GM23248 (cell line): ENCODE data around the gene TEX261. TPM values are rescaled to one million over a fixed set of nuclear protein-coding genes. Genes with fewer than 3 reads are reported as not detected.

ENCODE experiments used
- DNase-seq: peaks from one replicate; pipeline ENCODE4 v3.0.0-alpha.2; 2015
- H2AFZ ChIP-seq: fragments of 200-600 bp; sonication (generic); 2 replicates; pipeline ENCODE4 v1.6.1; 2016; ENCODE audit warnings: antibody characterized with exemption
- H3F3A ChIP-seq: fragments of 200-600 bp; sonication (generic); 2 replicates; pipeline ENCODE4 v1.6.1; 2016; ENCODE audit warnings: mild to moderate bottlenecking, antibody characterized with exemption, mixed run types; ENCODE audit not compliant: insufficient read depth
- H3K27ac ChIP-seq: fragments of 200-600 bp; sonication (generic); 2 replicates; pipeline ENCODE4 v1.5.1; 2016; ENCODE audit warnings: mild to moderate bottlenecking
- H3K27me3 ChIP-seq: fragments of 200-600 bp; sonication (generic); replicated peaks from 2 replicates; pipeline ENCODE4 v1.6.1; 2016; ENCODE audit warnings: mild to moderate bottlenecking; ENCODE audit not compliant: insufficient read depth
- H3K36me3 ChIP-seq: fragments of 200-600 bp; sonication (generic); 2 replicates; pipeline ENCODE4 v1.6.1; 2016; ENCODE audit warnings: low read depth, mild to moderate bottlenecking
- H3K4me1 ChIP-seq: fragments of 200-600 bp; sonication (generic); 2 replicates; pipeline ENCODE4 v1.6.1; 2016; ENCODE audit warnings: mild to moderate bottlenecking; ENCODE audit not compliant: insufficient read depth
- H3K4me2 ChIP-seq: fragments of 200-600 bp; sonication (generic); one replicate; pipeline ENCODE4 v1.6.1; 2016; ENCODE audit warnings: mild to moderate bottlenecking; ENCODE audit not compliant: unreplicated experiment
- H3K4me3 ChIP-seq: fragments of 200-600 bp; sonication (generic); 2 replicates; pipeline ENCODE4 v1.5.1; 2016; ENCODE audit warnings: mild to moderate bottlenecking
- H3K79me2 ChIP-seq: fragments of 200-600 bp; sonication (generic); 2 replicates; pipeline ENCODE4 v1.6.1; 2016; ENCODE audit warnings: mild to moderate bottlenecking; ENCODE audit not compliant: insufficient read depth
- H3K9ac ChIP-seq: fragments of 200-600 bp; sonication (generic); 2 replicates; pipeline ENCODE4 v1.6.1; 2016; ENCODE audit warnings: mild to moderate bottlenecking
- H3K9me2 ChIP-seq: fragments of 200-600 bp; sonication (generic); 2 replicates; pipeline ENCODE4 v1.6.1; 2016; ENCODE audit warnings: mixed run types, mild to moderate bottlenecking, moderate library complexity; ENCODE audit not compliant: insufficient read depth
- H3K9me3 ChIP-seq: fragments of 200-600 bp; sonication (generic); one replicate; pipeline ENCODE4 v1.6.1; 2017; ENCODE audit warnings: low read depth
- H4K20me1 ChIP-seq: fragments of 200-600 bp; sonication (generic); 2 replicates; pipeline ENCODE4 v1.6.0; 2016; ENCODE audit not compliant: insufficient read depth
- EZH2 ChIP-seq: fragments of 200-600 bp; sonication (generic); IDR thresholded peaks from 2 replicates; pipeline ENCODE4 v1.6.1; 2018; ENCODE audit warnings: antibody characterized with exemption, mild to moderate bottlenecking; ENCODE audit not compliant: insufficient read depth, poor library complexity, severe bottlenecking
- EZH2phosphoT487 ChIP-seq: fragments of 200-600 bp; sonication (generic); IDR thresholded peaks from 2 replicates; pipeline ENCODE4 v1.6.1; 2018; ENCODE audit warnings: antibody characterized with exemption, moderate library complexity, mild to moderate bottlenecking, low read depth; ENCODE audit not compliant: insufficient read depth
- WGBS, 2 experiments: methylation state at CpG; one replicate each; pipeline ENCODE4 v1.1.6; 2015 to 2017; ENCODE audit warnings: low lambda C conversion rate in 2 of 2, low coverage in 1 of 2; ENCODE audit errors: missing lambda C conversion rate in 2 of 2; 5-methylcytosine and 5-hydroxymethylcytosine counted together
- in situ Hi-C: fragments of 300-500 bp; cut with MboI; formaldehyde crosslinking; loops from 2 replicates; pipeline ENCODE4 v1.15.0; 2020
- polyA plus RNA-seq: library from polyadenylated mRNA; unstranded; fragments of >200 nt; fragmentation: Nextera tagmentation; extraction: Ambion mirVana; gene quantifications from 2 replicates; pipeline ENCODE4 v1.2.1, GENCODE V29; 2016
- total RNA-seq: library from RNA; depleted of rRNA; stranded (reverse); fragments of >200 nt; shearing (Covaris generic); gene quantifications from 2 replicates; pipeline ENCODE4 v1.2.3, GENCODE V29; 2014

The TEX261 gene
- total and polyA plus RNA-seq, 2 experiments from 2014 or later = 54.1 to 64.1 TPM

- Histone ChIP-seq H3K9me3 (no peaks in the 10 kb centered on the region), H3K36me3 (peaks cover 6% of the 10 kb centered on the region; the same call in 1 of the 2 replicates), H4K20me1 (no peaks in the 10 kb centered on the region), H3K9ac (no peak overlapping the region), H3K27me3 (no peaks in the 10 kb centered on the region), H3K4me2 (no peak overlapping the region), H3K27ac (no peak overlapping the region), H2AFZ (no peak overlapping the region), H3K9me2 (no peaks in the 10 kb centered on the region), H3K4me3 (no peak overlapping the region), H3F3A (no peaks in the 10 kb centered on the region), H3K79me2 (peaks cover 13% of the 10 kb centered on the region; the same call in 1 of the 2 replicates), H3K4me1 (no peaks in the 10 kb centered on the region)
- in situ Hi-C loops = no loop called here
- WGBS, 2 experiments = 94 to 100% methylated on average over 1 of the region's 1 CpG
- no peak for DNase-seq
- no peak for TF ChIP-seq EZH2phosphoT487
- TF ChIP-seq EZH2 = no peak
Measured at GRCh38 chr2:70985956-70986355, 8.7 kb downstream of the TEX261 start.

- Histone ChIP-seq H3K4me3 (no peak overlapping the region), H3K79me2 (0 out of 2 replicates have a peak, but pooled peaks cover 6% of the 10 kb centered on the region), H3K9me2 (no peaks in the 10 kb centered on the region), H2AFZ (no peak overlapping the region), H3K36me3 (peaks cover 6% of the 10 kb centered on the region; the same call in 1 of the 2 replicates), H3K9me3 (no peaks in the 10 kb centered on the region), H3K9ac (no peak overlapping the region), H3K27me3 (no peaks in the 10 kb centered on the region), H3K27ac (no peak overlapping the region), H3K4me2 (no peak overlapping the region), H3K4me1 (no peaks in the 10 kb centered on the region), H3F3A (no peaks in the 10 kb centered on the region), H4K20me1 (no peaks in the 10 kb centered on the region)
- in situ Hi-C loops = no loop called here
- DNase-seq = no peak
- no peak for TF ChIP-seq EZH2phosphoT487
- no peak for TF ChIP-seq EZH2
- 71 to 87% methylated on average over 4 to 5 of the region's 5 CpGs for WGBS, 2 experiments
Measured at GRCh38 chr2:70985283-70985688, 9.4 kb downstream of the TEX261 start.

DNA sequence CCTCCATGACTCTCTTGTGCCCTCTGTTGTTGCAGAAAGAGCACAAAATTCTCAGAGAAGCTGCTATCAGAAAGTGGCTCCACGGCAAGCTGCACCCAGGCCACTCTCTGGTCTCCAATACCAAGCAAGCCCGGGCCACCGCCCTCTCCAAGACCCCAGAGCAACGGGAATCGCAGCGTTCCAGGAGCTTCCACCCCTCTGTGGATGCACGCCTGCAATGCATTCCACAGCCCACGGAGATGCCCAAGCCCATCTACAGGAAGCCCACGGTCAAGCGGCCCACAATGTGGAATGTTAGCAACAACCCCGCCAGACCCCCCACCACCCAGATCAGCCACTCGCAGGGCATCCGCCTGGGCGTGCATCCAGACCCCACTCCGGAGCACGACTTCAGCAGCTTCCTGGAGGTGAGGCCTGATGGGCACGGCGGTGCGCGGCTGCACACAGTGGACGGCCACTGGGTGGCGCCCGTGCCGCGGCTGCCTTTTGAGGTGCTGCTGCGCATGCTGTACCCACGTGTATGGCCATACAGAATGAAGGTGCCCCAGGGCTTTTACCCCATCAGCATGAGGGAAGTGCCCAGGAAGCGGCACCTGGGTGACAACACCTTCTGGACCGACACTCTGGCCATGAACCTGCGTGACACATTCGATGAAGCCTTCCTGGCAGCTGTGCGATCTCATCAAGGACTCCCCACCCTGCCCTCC, 9.9 kb downstream of the TEX261 start:
- no peak overlapping the region for H3K4me3 ChIP-seq
- no peaks in the 10 kb centered on the region for H3K9me3 ChIP-seq
- no peak overlapping the region for H2AFZ ChIP-seq
- H3K36me3 ChIP-seq = peaks cover 6% of the 10 kb centered on the region; the same call in 1 of the 2 replicates
- H4K20me1 ChIP-seq = no peaks in the 10 kb centered on the region
- H3K4me1 ChIP-seq = no peaks in the 10 kb centered on the region
- 60 to 67% methylated on average over 26 to 32 of the region's 32 CpGs for WGBS, 2 experiments
- H3K27ac ChIP-seq = no peak overlapping the region
- H3F3A ChIP-seq = no peaks in the 10 kb centered on the region
- no peak overlapping the region for H3K4me2 ChIP-seq
- no peaks in the 10 kb centered on the region for H3K27me3 ChIP-seq
- in situ Hi-C loops = no loop called here
- H3K9ac ChIP-seq = no peak overlapping the region
- no peak for TF ChIP-seq EZH2
- TF ChIP-seq EZH2phosphoT487 = no peak
- no peaks in the 10 kb centered on the region for H3K9me2 ChIP-seq
- H3K79me2 ChIP-seq = 0 out of 2 replicates have a peak, but pooled peaks cover under 1% of the 10 kb centered on the region
- peak; percentile 61 for DNase-seq

DNA sequence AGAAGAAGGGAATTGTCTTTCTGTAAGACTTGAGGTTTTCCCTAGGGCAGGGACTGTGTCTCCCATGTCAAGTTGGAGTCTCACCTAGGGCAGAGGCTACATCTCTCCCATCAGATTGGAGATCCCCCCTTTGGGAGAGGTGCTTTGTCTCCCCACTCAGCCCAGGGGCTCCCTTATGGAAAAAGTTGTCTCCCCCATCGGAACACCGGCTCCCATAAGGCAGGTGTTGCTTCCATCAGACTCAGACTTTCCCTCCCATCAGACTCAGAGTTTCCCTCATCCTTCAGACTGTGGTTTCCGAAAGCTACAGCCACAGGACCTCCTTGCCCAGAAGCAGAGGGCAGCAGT, 10.5 kb downstream of the TEX261 start:
- H3K4me1 ChIP-seq = no peaks in the 10 kb centered on the region
- no peak overlapping the region for H3K27ac ChIP-seq
- no peaks in the 10 kb centered on the region for H3K9me2 ChIP-seq
- H3K9ac ChIP-seq = no peak overlapping the region
- in situ Hi-C loops = no loop called here
- H3K4me2 ChIP-seq = no peak overlapping the region
- no peak for DNase-seq
- WGBS, 2 experiments = 63 to 65% methylated on average over 3 of the region's 3 CpGs
- H2AFZ ChIP-seq = no peak overlapping the region
- no peaks in the 10 kb centered on the region for H3F3A ChIP-seq
- H3K36me3 ChIP-seq = peaks cover 6% of the 10 kb centered on the region; the same call in 1 of the 2 replicates
- H3K27me3 ChIP-seq = no peaks in the 10 kb centered on the region
- no peaks in the 10 kb centered on the region for H3K9me3 ChIP-seq
- no peaks in the 10 kb centered on the region for H4K20me1 ChIP-seq
- H3K4me3 ChIP-seq = no peak overlapping the region
- H3K79me2 ChIP-seq = no peaks in the 10 kb centered on the region
- TF ChIP-seq EZH2 = no peak
- TF ChIP-seq EZH2phosphoT487 = no peak
